CD4-positive, alpha-beta T cell treated with Interleukin-10 for 1 hour (primary cell): ENCODE measurements around the gene R3HDM2.
A peak's percentile ranks its signal among the peaks of the same experiment; 100 is the strongest.
"Not testable (repeated sequence)": the region's sequence is repeated elsewhere in the genome, so short reads cannot be mapped to it uniquely, and the experiment has no call there.

Source experiments
- DNase-seq: peaks from one replicate; pipeline ENCODE4 v3.0.0-alpha.2; 2020

The R3HDM2 gene

DNA sequence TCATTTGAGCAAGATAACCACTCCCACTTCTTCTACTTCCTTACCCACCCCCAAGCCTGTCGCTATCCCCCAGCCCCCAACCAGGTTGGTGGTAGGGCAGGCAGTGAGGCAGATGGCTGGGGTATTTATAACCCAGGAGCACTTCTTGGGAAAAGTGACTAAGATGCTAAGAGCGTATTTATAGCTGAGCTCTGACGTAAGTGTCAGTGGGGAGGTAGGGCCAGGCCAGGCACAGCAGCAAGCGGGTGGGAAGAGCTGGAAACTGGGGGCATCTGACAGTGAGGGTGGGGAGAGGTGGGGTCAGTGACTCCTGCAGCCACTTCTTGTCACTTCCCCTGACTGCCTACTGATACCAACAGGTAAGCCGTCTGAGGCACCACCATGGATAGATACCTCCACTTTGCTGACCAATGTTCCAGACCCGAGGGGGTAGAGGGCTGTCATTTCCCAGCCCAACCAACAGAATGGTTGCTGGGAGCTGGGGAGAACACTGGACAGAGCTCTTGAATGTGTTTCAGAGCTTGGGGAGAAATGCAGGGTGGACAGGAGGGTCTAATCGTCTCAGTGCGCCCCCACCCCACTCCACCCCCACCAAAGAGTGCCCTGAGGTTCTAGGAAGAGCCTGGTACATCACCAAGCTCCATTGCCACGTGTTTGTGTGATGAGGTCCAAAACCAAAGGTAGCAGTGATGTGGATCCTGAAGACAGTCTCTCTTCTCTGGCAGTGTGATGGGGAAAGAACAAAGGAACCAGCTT lies 21.5 kb upstream of the R3HDM2 start:
- no peak for DNase-seq

GRCh38 chr12:57451233-57451778 lies 20.5 kb upstream of the R3HDM2 start:
- no peak for DNase-seq

DNA sequence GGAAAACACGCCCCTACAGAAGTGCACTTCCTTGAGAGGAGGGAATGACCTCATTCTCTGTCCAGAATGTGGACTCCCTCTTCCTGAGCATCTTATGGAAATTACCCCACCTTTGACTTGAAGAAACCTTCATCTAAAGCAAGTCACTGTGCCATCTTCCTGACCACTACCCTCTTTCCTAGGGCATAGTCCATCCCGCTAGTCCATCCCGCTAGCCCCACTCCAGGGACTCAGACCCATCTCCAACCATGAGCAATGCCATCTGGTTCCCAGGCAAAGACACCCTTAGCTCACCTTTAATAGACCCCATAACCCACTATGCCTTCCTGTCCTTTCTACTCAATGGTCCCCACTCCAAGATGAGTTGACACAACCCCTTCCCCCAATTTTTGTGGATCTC lies 19.2 kb upstream of the R3HDM2 start:
- DNase-seq, result no peak

DNA sequence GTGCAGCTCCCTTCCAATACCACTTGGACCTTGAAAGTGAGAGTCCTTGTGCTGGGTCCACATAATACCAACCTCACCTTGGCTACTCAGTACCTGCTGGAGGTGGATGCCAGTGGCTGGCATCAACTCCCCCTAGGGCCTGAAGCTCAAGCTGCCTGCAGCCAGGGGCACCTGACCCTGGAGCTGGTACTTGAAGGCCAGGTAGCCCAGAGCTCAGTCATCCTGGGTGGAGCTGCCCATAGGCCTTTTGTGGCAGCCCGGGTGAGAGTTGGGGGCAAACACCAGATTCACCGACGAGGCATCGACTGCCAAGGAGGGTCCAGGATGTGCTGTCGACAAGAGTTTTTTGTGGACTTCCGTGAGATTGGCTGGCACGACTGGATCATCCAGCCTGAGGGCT lies 18.5 kb upstream of the R3HDM2 start:
- no peak for DNase-seq

GRCh38 chr12:57448669-57449068 lies 17.8 kb upstream of the R3HDM2 start:
- DNase-seq, result no peak

DNA sequence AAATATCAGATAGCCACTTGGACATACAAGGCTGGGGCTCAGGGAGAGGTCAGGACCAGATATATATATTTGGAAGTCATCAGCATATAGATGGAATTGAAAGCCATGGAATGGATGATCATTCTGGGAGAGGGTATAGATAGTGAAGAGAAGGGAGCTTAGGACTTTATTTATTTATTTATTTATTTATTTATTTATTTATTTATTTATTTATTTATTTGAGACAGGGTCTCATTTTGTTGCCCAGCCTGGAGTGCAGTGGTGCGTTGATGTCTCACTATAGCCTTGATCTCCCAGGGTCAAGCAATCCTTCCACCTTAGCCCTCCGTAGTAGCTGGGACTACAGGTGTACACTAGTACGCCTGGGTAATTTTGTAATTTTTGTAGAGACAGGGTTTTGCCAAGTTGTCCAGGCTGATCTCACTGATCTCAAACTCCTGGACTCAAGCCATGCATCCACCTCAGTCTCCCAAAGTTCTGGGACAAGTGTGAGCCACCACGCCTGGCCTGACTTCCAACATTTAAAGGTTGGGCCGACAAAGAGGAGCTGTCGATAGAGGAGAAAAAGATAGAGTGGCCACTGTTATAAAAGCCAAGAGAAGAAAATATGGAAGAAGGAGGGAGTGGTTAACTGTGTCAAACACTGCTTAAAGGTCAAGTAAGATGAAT lies 15.6 kb upstream of the R3HDM2 start:
- DNase-seq, result no peak

- no peak for DNase-seq
Measured at GRCh38 chr12:57444744-57445143, 13.9 kb upstream of the R3HDM2 start.

- DNase-seq, result not testable (repeated sequence)
Measured at GRCh38 chr12:57444337-57444736, 13.5 kb upstream of the R3HDM2 start.

- no peak for DNase-seq
Measured at GRCh38 chr12:57441846-57442427, 11.1 kb upstream of the R3HDM2 start.

GRCh38 chr12:57441393-57441792 lies 10.6 kb upstream of the R3HDM2 start:
- not testable (repeated sequence) for DNase-seq

GRCh38 chr12:57439762-57440266 lies 9.0 kb upstream of the R3HDM2 start:
- no peak for DNase-seq

- no peak for DNase-seq
Measured at GRCh38 chr12:57438400-57438799, 7.6 kb upstream of the R3HDM2 start.

GRCh38 chr12:57435293-57435692 lies 4.5 kb upstream of the R3HDM2 start:
- no peak for DNase-seq

GRCh38 chr12:57434517-57435223 lies 3.8 kb upstream of the R3HDM2 start, which contains the start of gene INHBC:
INHBC (plus strand) TSS chr12:57434784; CDS start chr12:57434887, 103 bp downstream.
- no peak for DNase-seq

- no peak for DNase-seq
Measured at GRCh38 chr12:57433370-57433769, 2.5 kb upstream of the R3HDM2 start.

GRCh38 chr12:57431654-57432188 lies 878 bp upstream of the R3HDM2 start:
- no peak for DNase-seq

GRCh38 chr12:57430112-57430930 lies 522 bp downstream of the R3HDM2 start:
- peak; percentile 56 for DNase-seq

DNA sequence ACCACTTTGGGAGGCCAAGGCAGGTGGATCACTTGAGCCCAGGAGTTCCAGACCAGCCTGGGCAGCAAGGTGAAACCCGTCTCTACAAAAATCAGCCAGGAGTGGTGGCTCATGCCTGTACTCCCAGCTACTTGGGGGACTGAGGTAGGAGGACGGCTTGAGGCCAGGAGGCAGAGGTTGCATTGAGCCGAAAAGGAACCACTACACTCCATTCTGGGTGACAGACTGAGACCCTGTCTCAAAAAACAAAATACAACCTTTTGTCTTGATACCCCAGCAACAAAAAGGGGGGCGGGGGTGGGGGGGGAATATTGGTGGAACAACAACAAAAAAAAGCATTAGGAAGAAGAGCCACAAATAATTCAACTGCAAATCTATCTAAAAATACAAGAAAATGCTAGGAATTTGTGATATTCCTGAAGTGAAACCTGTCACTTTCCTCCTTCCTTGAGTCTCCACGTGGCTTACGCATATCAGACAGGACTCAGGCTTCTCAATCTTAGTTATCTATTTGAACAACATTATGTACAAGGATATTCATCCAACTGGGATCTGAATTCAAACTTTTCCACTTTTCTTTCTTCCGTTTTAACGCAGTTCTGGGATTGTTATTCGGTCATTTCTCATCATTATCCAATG lies 1.3 kb downstream of the R3HDM2 start:
- DNase-seq, result no peak

GRCh38 chr12:57428965-57429364 lies 1.9 kb downstream of the R3HDM2 start:
- no peak for DNase-seq

GRCh38 chr12:57426948-57427347 lies 3.9 kb downstream of the R3HDM2 start:
- DNase-seq, result not testable (repeated sequence)

- DNase-seq, result no peak
Measured at GRCh38 chr12:57420482-57420881, 10.4 kb downstream of the R3HDM2 start.
